HUES6 (cell line): ENCODE measurements around the gene RAB6A.
A peak's percentile ranks its signal among the peaks of the same experiment; 100 is the strongest.

Source experiments
- H3K27ac ChIP-seq: 2 replicates; pipeline ENCODE4 v1.7.0; 2013; ENCODE audit warnings: low read depth, mild to moderate bottlenecking, low read length, inconsistent platforms
- H3K27me3 ChIP-seq: 2 replicates; pipeline ENCODE4 v1.6.1; 2013; ENCODE audit warnings: low read length; ENCODE audit not compliant: control insufficient read depth, insufficient read depth
- H3K36me3 ChIP-seq: 2 replicates; pipeline ENCODE4 v1.6.1; 2013; ENCODE audit warnings: low read length; ENCODE audit not compliant: control insufficient read depth, insufficient read depth
- H3K4me1 ChIP-seq: 2 replicates; pipeline ENCODE4 v1.6.1; 2013; ENCODE audit warnings: low read length; ENCODE audit not compliant: control insufficient read depth, insufficient read depth
- H3K4me3 ChIP-seq: 2 replicates; pipeline ENCODE4 v1.5.1; 2013; ENCODE audit warnings: low read depth, low read length
- H3K9ac ChIP-seq: one replicate; pipeline ENCODE4 v1.6.1; 2013; ENCODE audit warnings: mild to moderate bottlenecking, low read length
- H3K9me3 ChIP-seq: 2 replicates; pipeline ENCODE4 v1.6.1; 2013; ENCODE audit warnings: low read depth, low read length; ENCODE audit not compliant: control insufficient read depth, insufficient read depth

RAB6A gene

GRCh38 chr11:73645972-73646631 lies 114.8 kb downstream of the RAB6A start, which contains the start of gene PLEKHB1:
Gene PLEKHB1, plus strand, starts transcription at chr11:73646581. Its CDS starts 28 bp downstream, at chr11:73646609.
- H3K4me1 ChIP-seq = peaks cover 39% of the 10 kb centered on the region
- no peaks in the 10 kb centered on the region for H3K36me3 ChIP-seq
- H3K9ac ChIP-seq = peak within 1 kb of the TSS; percentile 37
- no peak within 1 kb of the TSS for H3K27ac ChIP-seq
- no peaks in the 10 kb centered on the region for H3K9me3 ChIP-seq
- peak within 1 kb of the TSS; percentile 71 for H3K4me3 ChIP-seq
- H3K27me3 ChIP-seq = peaks cover 21% of the 10 kb centered on the region

DNA sequence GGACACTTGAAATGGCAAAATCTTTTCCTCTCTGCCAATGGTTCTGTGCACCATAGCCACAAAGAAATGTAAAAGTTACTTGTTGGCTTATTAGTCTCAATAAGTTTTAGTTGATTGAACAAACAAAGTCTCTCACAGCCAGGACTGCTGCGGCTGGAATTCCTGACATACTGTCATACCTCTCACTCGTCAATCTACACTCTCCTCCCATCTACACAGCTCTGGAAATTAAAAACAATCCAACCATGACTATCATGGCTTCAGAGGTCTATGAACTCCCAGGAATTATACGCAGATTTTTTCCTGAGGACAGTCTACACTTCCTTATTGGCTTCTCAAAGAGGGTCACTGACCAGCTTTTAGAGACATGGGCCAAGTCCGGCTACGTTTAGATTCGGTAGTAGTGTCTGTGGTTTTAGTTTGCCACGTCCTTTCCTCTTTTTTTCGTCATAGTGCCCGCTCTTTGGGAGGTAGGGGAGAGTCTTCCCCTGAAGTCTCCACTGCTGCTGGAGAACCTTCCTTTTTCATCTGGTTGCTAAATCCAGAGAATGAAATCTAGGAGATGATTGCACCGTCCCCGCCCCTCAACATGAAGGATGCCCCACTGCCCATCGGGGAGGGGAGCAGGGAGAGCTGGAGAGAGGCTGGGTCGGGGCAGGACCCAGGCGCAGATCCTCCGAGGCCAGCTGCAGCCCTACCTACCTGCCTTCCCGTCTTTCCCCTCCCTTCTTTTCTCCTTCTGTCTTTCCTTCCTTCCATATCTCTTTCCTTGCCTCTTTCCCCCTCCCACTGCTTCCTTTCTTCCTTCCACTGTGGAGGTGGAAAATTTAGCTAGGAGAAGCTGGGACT lies 115.5 kb downstream of the RAB6A start:
- H3K4me1 ChIP-seq = peaks cover 39% of the 10 kb centered on the region
- peak overlapping the region; percentile 37 for H3K9ac ChIP-seq
- H3K9me3 ChIP-seq = no peaks in the 10 kb centered on the region
- no peak overlapping the region for H3K27ac ChIP-seq
- peak overlapping the region; percentile 71 for H3K4me3 ChIP-seq
- H3K27me3 ChIP-seq = peaks cover 21% of the 10 kb centered on the region
- no peaks in the 10 kb centered on the region for H3K36me3 ChIP-seq

DNA sequence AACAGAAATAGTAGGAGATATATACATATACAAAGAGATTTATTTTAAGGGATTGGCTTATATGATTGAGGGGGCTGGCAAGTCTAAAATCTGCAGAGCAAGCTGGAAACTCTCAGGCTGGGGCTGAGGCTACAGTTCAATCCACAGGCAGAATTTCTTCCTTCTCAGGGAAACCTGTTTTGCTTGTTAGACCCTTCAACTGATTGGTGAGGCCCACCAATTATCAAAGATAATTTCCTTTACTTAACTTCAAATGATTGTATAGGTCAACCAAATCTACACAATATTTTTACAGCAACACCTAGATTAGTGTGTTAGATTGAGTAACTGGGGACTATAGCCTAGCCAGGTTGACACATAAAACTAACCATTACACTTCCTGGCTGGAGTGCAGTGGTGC lies 119.2 kb downstream of the RAB6A start:
- Histone ChIP-seq H3K4me3 (no peak overlapping the region), H3K36me3 (no peaks in the 10 kb centered on the region), H3K9ac (no peak overlapping the region), H3K4me1 (peaks cover 17% of the 10 kb centered on the region), H3K9me3 (no peaks in the 10 kb centered on the region), H3K27ac (no peak overlapping the region), H3K27me3 (peaks cover 11% of the 10 kb centered on the region)

DNA sequence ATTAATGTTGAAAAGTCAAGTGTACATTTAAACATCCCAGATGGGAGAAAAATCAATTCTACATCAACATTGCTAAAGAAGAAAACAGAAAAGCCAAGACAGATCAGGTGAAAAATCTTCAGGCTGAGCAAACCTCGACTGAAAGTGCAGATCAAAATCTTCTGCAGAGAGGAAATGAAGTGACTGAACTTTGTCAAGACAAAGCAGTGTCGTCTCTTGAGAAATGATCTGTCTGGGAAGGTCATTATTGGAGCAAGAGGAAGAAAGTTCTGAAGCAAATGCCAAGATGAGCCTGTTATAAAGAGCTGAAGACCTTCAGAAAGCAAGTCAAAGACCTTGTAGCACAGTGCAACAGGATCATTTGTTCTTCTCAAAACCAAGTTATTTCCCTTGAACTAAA lies 120.3 kb downstream of the RAB6A start:
- Histone ChIP-seq H3K4me3 (no peak overlapping the region), H3K27ac (no peak overlapping the region), H3K36me3 (no peaks in the 10 kb centered on the region), H3K9me3 (no peaks in the 10 kb centered on the region), H3K9ac (no peak overlapping the region), H3K4me1 (peaks cover 7% of the 10 kb centered on the region), H3K27me3 (peaks cover 7% of the 10 kb centered on the region)

GRCh38 chr11:73637012-73637411 lies 123.9 kb downstream of the RAB6A start:
- no peak overlapping the region for H3K9ac ChIP-seq
- H3K4me1 ChIP-seq = peaks cover 7% of the 10 kb centered on the region; the same call in 1 of the 2 replicates
- H3K4me3 ChIP-seq = no peak overlapping the region
- no peak overlapping the region for H3K27ac ChIP-seq
- no peaks in the 10 kb centered on the region; the same call in 1 of the 2 replicates for H3K9me3 ChIP-seq
- H3K27me3 ChIP-seq = no peaks in the 10 kb centered on the region
- H3K36me3 ChIP-seq = no peaks in the 10 kb centered on the region

DNA sequence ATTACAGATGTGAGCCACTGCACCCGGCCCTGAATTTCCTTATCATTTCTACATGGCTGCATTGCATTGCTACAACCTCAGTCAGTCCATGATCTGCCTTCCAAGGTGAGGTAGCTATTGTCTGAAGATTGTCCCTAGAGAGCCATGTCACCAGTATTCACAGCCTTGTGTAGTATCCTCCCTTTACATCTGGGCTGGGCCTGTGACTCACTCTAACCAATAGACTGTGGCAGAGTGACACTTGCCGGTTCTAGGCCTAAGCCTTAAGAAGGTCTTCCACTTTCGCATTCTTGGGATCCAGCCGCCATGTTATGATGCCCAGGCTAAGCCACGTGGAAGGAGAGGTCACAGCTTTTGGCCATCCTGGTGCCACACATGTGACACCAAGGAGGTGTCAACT lies 124.6 kb downstream of the RAB6A start:
- Histone ChIP-seq H3K9me3 (no peaks in the 10 kb centered on the region; the same call in 1 of the 2 replicates), H3K9ac (no peak overlapping the region), H3K27ac (no peak overlapping the region), H3K36me3 (no peaks in the 10 kb centered on the region), H3K4me1 (peaks cover 7% of the 10 kb centered on the region; the same call in 1 of the 2 replicates), H3K4me3 (no peak overlapping the region), H3K27me3 (no peaks in the 10 kb centered on the region)

GRCh38 chr11:73635721-73636120 lies 125.2 kb downstream of the RAB6A start:
- peaks cover 2% of the 10 kb centered on the region for H3K27me3 ChIP-seq
- H3K9me3 ChIP-seq = no peaks in the 10 kb centered on the region; the same call in 1 of the 2 replicates
- peaks cover 7% of the 10 kb centered on the region; the same call in 1 of the 2 replicates for H3K4me1 ChIP-seq
- no peak overlapping the region for H3K9ac ChIP-seq
- H3K36me3 ChIP-seq = no peaks in the 10 kb centered on the region
- no peak overlapping the region for H3K27ac ChIP-seq
- no peak overlapping the region for H3K4me3 ChIP-seq

GRCh38 chr11:73633999-73634398 lies 126.9 kb downstream of the RAB6A start:
- Histone ChIP-seq H3K27me3 (peaks cover 17% of the 10 kb centered on the region), H3K4me3 (no peak overlapping the region), H3K36me3 (no peaks in the 10 kb centered on the region), H3K4me1 (peaks cover 21% of the 10 kb centered on the region), H3K9ac (no peak overlapping the region), H3K27ac (no peak overlapping the region), H3K9me3 (no peaks in the 10 kb centered on the region; the same call in 1 of the 2 replicates)

GRCh38 chr11:73632996-73633395 lies 127.9 kb downstream of the RAB6A start:
- Histone ChIP-seq H3K4me3 (no peak overlapping the region), H3K4me1 (peaks cover 28% of the 10 kb centered on the region), H3K9me3 (no peaks in the 10 kb centered on the region; the same call in 1 of the 2 replicates), H3K36me3 (no peaks in the 10 kb centered on the region), H3K27me3 (peaks cover 23% of the 10 kb centered on the region), H3K9ac (no peak overlapping the region), H3K27ac (no peak overlapping the region)

- H3K9ac ChIP-seq = no peak overlapping the region
- peaks cover 49% of the 10 kb centered on the region for H3K27me3 ChIP-seq
- no peaks in the 10 kb centered on the region for H3K36me3 ChIP-seq
- no peak overlapping the region for H3K4me3 ChIP-seq
- H3K9me3 ChIP-seq = no peaks in the 10 kb centered on the region; the same call in 1 of the 2 replicates
- no peak overlapping the region for H3K27ac ChIP-seq
- H3K4me1 ChIP-seq = peaks cover 29% of the 10 kb centered on the region
Observed at GRCh38 chr11:73629907-73630306, 131.0 kb downstream of the RAB6A start.
